ENCODE measurements around the gene SORT1. TPM values are rescaled to one million over a fixed set of nuclear protein-coding genes. Genes with fewer than 3 reads are reported as not detected.
"Not testable (repeated sequence)": the region's sequence is repeated elsewhere in the genome, so short reads cannot be mapped to it uniquely, and the experiment has no call there.

Gene SORT1
- polyA plus RNA-seq, 6 donors from 2014 or later = 0.16 to 1.3 (median 0.34) TPM; not detected in 2

DNA sequence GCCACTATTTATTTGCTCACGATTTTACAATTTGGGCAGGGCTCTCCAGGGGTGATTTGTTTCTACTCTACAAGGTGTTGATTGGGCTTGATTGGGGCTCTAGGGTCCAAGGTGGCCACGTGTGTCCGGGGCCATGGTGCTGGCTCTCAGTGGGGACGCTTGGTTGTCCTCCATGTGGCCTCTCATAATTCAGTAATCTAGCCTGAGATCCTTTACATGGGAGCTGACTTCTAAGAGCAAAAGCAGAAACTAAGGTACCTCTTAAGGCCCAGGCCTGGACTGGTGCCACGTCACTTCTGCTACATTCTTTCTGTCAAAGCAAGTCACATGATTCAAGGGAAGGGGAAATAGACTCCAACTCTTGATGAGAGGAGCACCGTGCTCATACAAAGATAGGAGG is 106.7 kb downstream of the SORT1 start:
- no peak overlapping the region for H3K27ac Mint-ChIP-seq
- ATAC-seq (ENCODE audit: low read depth in 2 of 2) = peak in 1 of 2 donors; percentile 63
- peaks cover 23 to 38% (median 34%) of the 10 kb centered on the region in 3 donors for H3K4me1 Mint-ChIP-seq

GRCh38 chr1:109290137-109290536 is 107.6 kb downstream of the SORT1 start:
- ATAC-seq (ENCODE audit: low read depth in 2 of 2) = no peak
- Mint-ChIP-seq H3K4me3 (no peak overlapping the region), H3K9me3 (no peaks in the 10 kb centered on the region), H3K27me3 (peaks cover 0 to 6% (median 0%) of the 10 kb centered on the region in 3 donors), H3K36me3 (no peaks in the 10 kb centered on the region), H3K27ac (no peak overlapping the region), H3K4me1 (peaks cover 18 to 31% (median 25%) of the 10 kb centered on the region in 3 donors)
- no peak for DNase-seq

More for the DNA sequence above, 106.7 kb downstream of the SORT1 start:
- Mint-ChIP-seq H3K27me3 (peaks cover 0 to 6% (median 0%) of the 10 kb centered on the region in 3 donors), H3K9me3 (no peaks in the 10 kb centered on the region), H3K4me3 (peak overlapping the region in 1 of 8 donors; percentile 16), H3K36me3 (no peaks in the 10 kb centered on the region)
- DNase-seq = no peak

DNA sequence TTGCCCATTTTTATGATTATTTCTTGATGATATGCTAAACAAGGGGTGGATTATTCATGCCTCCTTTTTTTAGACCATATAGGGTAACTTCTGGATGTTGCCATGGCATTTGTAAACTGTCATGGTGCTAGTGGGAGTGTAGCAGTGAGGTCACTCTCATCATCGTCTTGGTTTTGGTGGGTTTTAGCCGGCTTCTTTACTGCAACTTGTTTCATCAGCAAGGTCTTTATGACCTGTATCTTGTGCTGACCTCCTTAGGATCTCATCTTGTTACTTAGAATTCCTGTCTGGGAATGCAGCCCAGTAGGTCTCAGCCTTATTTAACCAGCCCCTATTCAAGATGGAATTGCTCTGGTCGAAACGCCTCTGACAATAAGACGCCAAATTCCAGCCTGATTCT is 111.0 kb downstream of the SORT1 start:
- H3K36me3 Mint-ChIP-seq; ATAC-seq (ENCODE audit: low read depth in 2 of 2); H3K4me3 Mint-ChIP-seq; DNase-seq; H3K9me3 Mint-ChIP-seq: not testable (repeated sequence)
- Mint-ChIP-seq H3K27me3 (peaks cover 0 to 11% (median 7%) of the 10 kb centered on the region in 3 donors), H3K4me1 (peaks cover 9 to 22% (median 19%) of the 10 kb centered on the region in 3 donors), H3K27ac (peak overlapping the region in 1 of 6 donors; percentile 75)

- Mint-ChIP-seq H3K4me3 (peak overlapping the region; percentile 85 to 99 (median 96)), H3K9me3 (no peaks in the 10 kb centered on the region), H3K4me1 (peaks cover 5 to 18% (median 14%) of the 10 kb centered on the region in 3 donors), H3K27ac (peak overlapping the region in 1 of 6 donors; percentile 20), H3K36me3 (no peaks in the 10 kb centered on the region), H3K27me3 (peaks cover 3 to 11% (median 7%) of the 10 kb centered on the region in 3 donors)
- no peak for DNase-seq
- ATAC-seq (ENCODE audit: low read depth in 2 of 2) = peak in 1 of 2 donors; percentile 1
Measured at GRCh38 chr1:109283748-109284600, 113.7 kb downstream of the SORT1 start.

GRCh38 chr1:109282952-109283747 is 114.6 kb downstream of the SORT1 start, which contains the start of gene PSRC1:
Gene PSRC1 (minus strand): TSS chr1:109283145.
- Mint-ChIP-seq H3K27ac (peak within 1 kb of the TSS; percentile 38 to 92 (median 80)), H3K27me3 (peaks cover 3 to 7% (median 6%) of the 10 kb centered on the region in 3 donors)
- peak; percentile 94 to 95 for ATAC-seq (ENCODE audit: low read depth in 2 of 2)

DNA sequence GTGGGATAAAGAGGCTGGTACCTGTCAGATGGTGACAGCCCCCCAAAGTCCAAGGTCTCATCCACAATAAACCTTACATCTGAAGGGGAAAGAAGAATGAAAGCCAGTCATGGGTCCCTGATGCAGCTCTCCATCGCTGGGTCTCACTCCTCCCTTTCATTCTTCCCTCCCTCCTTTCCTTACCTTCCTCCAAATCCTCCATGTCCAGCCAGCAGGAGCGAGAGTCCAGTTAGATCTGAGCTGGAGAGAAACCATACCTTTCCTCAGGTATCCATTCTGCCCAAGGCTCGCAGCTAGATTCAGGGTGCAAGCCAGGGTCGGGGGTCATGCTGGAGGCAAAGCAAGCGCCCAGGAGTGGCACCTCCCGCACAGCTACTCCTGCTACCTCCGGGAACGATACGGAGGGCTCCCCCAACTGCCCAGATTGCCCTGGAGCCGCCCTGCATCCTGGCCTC is 115.2 kb downstream of the SORT1 start:
- H3K4me3 Mint-ChIP-seq = peak overlapping the region; percentile 85 to 99 (median 96)
- no peaks in the 10 kb centered on the region for H3K36me3 Mint-ChIP-seq
- peaks cover 3 to 7% (median 6%) of the 10 kb centered on the region in 3 donors for H3K27me3 Mint-ChIP-seq
- no peak for DNase-seq
- ATAC-seq (ENCODE audit: low read depth in 2 of 2) = no peak
- no peaks in the 10 kb centered on the region for H3K9me3 Mint-ChIP-seq
- H3K4me1 Mint-ChIP-seq = peaks cover 5 to 18% (median 15%) of the 10 kb centered on the region in 3 donors
- H3K27ac Mint-ChIP-seq = peak overlapping the region in 1 of 6 donors; percentile 51

More at GRCh38 chr1:109282952-109283747, 114.6 kb downstream of the SORT1 start, which contains the start of gene PSRC1:
- Mint-ChIP-seq H3K4me3 (peak within 1 kb of the TSS; percentile 85 to 99 (median 96)), H3K4me1 (peaks cover 5 to 18% (median 14%) of the 10 kb centered on the region in 3 donors), H3K36me3 (no peaks in the 10 kb centered on the region), H3K9me3 (no peaks in the 10 kb centered on the region)
- peak; percentile 85 for DNase-seq

DNA sequence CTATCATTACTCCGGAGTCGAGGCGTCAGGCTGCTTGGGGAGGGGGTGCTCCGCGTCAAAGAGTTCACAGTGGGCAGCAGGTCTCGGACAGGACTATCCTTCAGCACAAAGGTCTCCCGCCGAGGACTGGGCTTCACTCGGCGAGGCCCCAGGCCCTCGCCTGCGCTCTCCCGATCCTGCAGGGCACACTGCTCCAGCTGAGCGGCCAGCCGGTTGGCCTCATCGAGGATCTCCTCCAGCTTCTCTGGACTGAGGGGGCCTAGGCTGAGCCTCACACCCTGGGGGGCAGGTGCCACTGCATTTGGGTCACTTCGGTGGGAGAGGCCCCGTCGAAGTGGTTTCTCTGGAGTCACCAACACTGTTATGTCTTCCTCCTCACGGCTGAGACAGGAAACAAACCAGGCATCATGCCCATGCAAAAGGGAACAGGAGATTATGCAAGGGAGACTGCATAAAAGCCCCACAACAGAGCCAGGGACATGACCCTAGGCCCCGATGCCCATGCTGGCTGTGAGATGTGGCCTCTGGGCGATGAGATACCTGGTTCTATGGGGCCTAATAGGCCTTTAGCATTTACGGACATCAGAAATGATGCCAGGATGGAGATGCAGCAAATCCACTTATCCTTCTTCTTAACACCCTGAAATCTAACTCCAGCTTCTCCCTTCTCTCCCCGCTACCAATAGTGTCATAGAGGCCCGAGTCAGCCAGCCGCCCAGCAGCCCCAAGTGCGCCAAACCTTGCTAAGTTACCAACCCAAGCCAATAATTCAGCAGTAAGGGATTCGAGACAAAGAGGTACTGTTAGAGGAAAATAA is 115.8 kb downstream of the SORT1 start:
- Mint-ChIP-seq H3K27me3 (peaks cover 3 to 7% (median 6%) of the 10 kb centered on the region in 3 donors), H3K4me3 (peak overlapping the region; percentile 85 to 99 (median 95)), H3K9me3 (no peaks in the 10 kb centered on the region), H3K36me3 (no peaks in the 10 kb centered on the region), H3K4me1 (peaks cover 5 to 23% (median 21%) of the 10 kb centered on the region in 3 donors), H3K27ac (no peak overlapping the region)
- no peak for ATAC-seq (ENCODE audit: low read depth in 2 of 2)
- no peak for DNase-seq

- no peak for ATAC-seq (ENCODE audit: low read depth in 2 of 2)
- peaks cover 5 to 23% (median 21%) of the 10 kb centered on the region in 3 donors for H3K4me1 Mint-ChIP-seq
- no peaks in the 10 kb centered on the region for H3K36me3 Mint-ChIP-seq
- H3K27me3 Mint-ChIP-seq = peaks cover 3 to 7% (median 6%) of the 10 kb centered on the region in 3 donors
- no peak overlapping the region for H3K4me3 Mint-ChIP-seq
- no peak overlapping the region for H3K27ac Mint-ChIP-seq
- DNase-seq = no peak
- no peaks in the 10 kb centered on the region for H3K9me3 Mint-ChIP-seq
Measured at GRCh38 chr1:109280862-109281261, 116.9 kb downstream of the SORT1 start.

GRCh38 chr1:109279615-109280278 is 118.0 kb downstream of the SORT1 start:
- ATAC-seq (ENCODE audit: low read depth in 2 of 2) = no peak
- no peaks in the 10 kb centered on the region for H3K9me3 Mint-ChIP-seq
- no peak for DNase-seq
- H3K27ac Mint-ChIP-seq = no peak overlapping the region
- no peaks in the 10 kb centered on the region for H3K36me3 Mint-ChIP-seq
- peaks cover 5 to 23% (median 21%) of the 10 kb centered on the region in 3 donors for H3K4me1 Mint-ChIP-seq
- peak overlapping the region in 2 of 8 donors; percentile 52 to 76 for H3K4me3 Mint-ChIP-seq
- H3K27me3 Mint-ChIP-seq = peaks cover 3 to 14% (median 8%) of the 10 kb centered on the region in 3 donors

- DNase-seq = peak; percentile 57
- Mint-ChIP-seq H3K4me1 (peaks cover 7 to 10% (median 7%) of the 10 kb centered on the region in 3 donors), H3K27ac (no peak overlapping the region), H3K4me3 (no peak overlapping the region), H3K9me3 (no peaks in the 10 kb centered on the region), H3K36me3 (no peaks in the 10 kb centered on the region), H3K27me3 (peaks cover 7 to 20% (median 13%) of the 10 kb centered on the region in 3 donors)
- peak; percentile 63 to 75 for ATAC-seq (ENCODE audit: low read depth in 2 of 2)
Measured at GRCh38 chr1:109277434-109278204, 120.1 kb downstream of the SORT1 start.

DNA sequence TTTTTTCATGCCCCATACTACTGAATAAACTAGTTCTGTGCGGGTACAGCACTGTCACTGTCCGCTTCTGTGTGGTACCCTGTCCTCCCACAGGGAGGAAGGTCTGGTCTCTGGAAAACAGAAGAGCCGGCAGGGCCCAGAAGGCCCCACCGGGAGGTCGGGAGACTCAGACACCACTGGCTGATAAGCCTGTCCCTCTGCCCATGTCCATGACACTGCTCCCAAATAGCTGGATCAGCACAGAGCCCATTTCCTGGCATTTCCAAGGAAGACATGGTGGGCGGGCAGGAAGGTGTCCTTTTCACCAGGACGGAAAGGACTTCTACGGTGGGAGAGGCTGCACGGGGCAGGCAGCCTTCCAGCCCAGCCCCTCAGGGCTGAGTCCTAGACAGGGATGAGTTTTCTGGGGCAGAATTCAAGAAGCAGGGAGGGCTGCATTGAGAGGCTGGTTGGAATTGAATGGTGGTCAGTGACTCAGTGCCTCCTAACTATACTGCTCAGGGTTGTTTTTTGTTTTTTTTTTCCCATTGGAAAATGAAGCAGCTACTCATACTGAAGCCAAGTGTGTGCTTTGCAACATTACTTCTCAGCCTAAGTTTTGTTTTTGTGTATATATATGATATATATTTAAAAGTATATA is 121.9 kb downstream of the SORT1 start:
- Mint-ChIP-seq H3K4me3 (no peak overlapping the region), H3K36me3 (no peaks in the 10 kb centered on the region), H3K27me3 (peaks cover 7 to 19% (median 16%) of the 10 kb centered on the region in 3 donors), H3K27ac (peak overlapping the region in 1 of 6 donors; percentile 44), H3K9me3 (no peaks in the 10 kb centered on the region), H3K4me1 (peaks cover 5 to 7% (median 7%) of the 10 kb centered on the region in 3 donors)
- DNase-seq (no peak), ATAC-seq (ENCODE audit: low read depth in 2 of 2) (no peak)

Measured in naive B cell (primary cell).